Stimulated activated CD4-positive, alpha-beta T cell treated with anti-CD3 and anti-CD28 coated beads, Interleukin-4, amount 100 ng/mL, for 48 hours (primary cell): ENCODE results near the gene CMTM6.
A peak's percentile ranks its signal among the peaks of the same experiment; 100 is the strongest.
"Not testable (repeated sequence)": the region's sequence is repeated elsewhere in the genome, so short reads cannot be mapped to it uniquely, and the experiment has no call there.

Source experiments
- DNase-seq, 2 donors: peaks; one replicate each; pipeline ENCODE4 v3.0.0-alpha.2; 2020; ENCODE audit warnings: low read depth in 2 of 2

CMTM6 gene

GRCh38 chr3:32499585-32499984, 3.1 kb downstream of the CMTM6 start:
- no peak for DNase-seq

GRCh38 chr3:32498992-32499391, 3.7 kb downstream of the CMTM6 start:
- no peak for DNase-seq

- DNase-seq: no peak
Measured at GRCh38 chr3:32498252-32498651, 4.4 kb downstream of the CMTM6 start.

- DNase-seq: no peak
Measured at GRCh38 chr3:32495609-32496008, 7.0 kb downstream of the CMTM6 start.

- no peak for DNase-seq
Measured at GRCh38 chr3:32495085-32495484, 7.6 kb downstream of the CMTM6 start.

GRCh38 chr3:32493437-32494414, 8.9 kb downstream of the CMTM6 start:
- no peak for DNase-seq

- no peak for DNase-seq
Measured at GRCh38 chr3:32492684-32493436, 9.8 kb downstream of the CMTM6 start.

GRCh38 chr3:32488474-32489008, 14.1 kb downstream of the CMTM6 start:
- DNase-seq: no peak

GRCh38 chr3:32487781-32488473, 14.7 kb downstream of the CMTM6 start:
- DNase-seq: no peak

GRCh38 chr3:32484436-32484835, 18.2 kb downstream of the CMTM6 start:
- DNase-seq: no peak

GRCh38 chr3:32483772-32484171, 18.9 kb downstream of the CMTM6 start:
- DNase-seq: no peak

- DNase-seq: no peak
Measured at GRCh38 chr3:32482693-32483092, 20.0 kb downstream of the CMTM6 start.

- no peak for DNase-seq
Measured at GRCh38 chr3:32481791-32482631, 20.6 kb downstream of the CMTM6 start.

- no peak for DNase-seq
Measured at GRCh38 chr3:32480604-32481003, 22.0 kb downstream of the CMTM6 start.

GRCh38 chr3:32474201-32474600, 28.5 kb downstream of the CMTM6 start:
- no peak for DNase-seq

GRCh38 chr3:32472151-32472550, 30.5 kb downstream of the CMTM6 start:
- DNase-seq: not testable (repeated sequence)

- no peak for DNase-seq
Measured at GRCh38 chr3:32471246-32471645, 31.4 kb downstream of the CMTM6 start.

GRCh38 chr3:32470362-32470761, 32.3 kb downstream of the CMTM6 start:
- no peak for DNase-seq

GRCh38 chr3:32469151-32469874, 33.3 kb downstream of the CMTM6 start:
- DNase-seq: no peak

GRCh38 chr3:32467333-32468070, 35.1 kb downstream of the CMTM6 start:
- DNase-seq: peak; percentile 63 to 74
